H1 (cell line): Measurements from ENCODE around the gene LRRFIP1. TPM values are rescaled to one million over a fixed set of nuclear protein-coding genes. Genes with fewer than 3 reads are reported as not detected.

Experiments used
- CTCF ChIA-PET: fragments of 300-600 bp; sonication (Branson Sonifier 250); formaldehyde crosslinking; loops from one replicate; lab custom pipeline; 2021; ENCODE audit not compliant: partially characterized antibody; lab: Charles Lee
- POLR2A ChIA-PET: fragments of 300-600 bp; sonication (Branson Sonifier 250); formaldehyde crosslinking; loops from one replicate; lab custom pipeline; 2021; ENCODE audit warnings: inconsistent platforms; ENCODE audit not compliant: partially characterized antibody; lab: Charles Lee
- DNase-seq, 2 experiments: peaks; one replicate each; pipeline versions ENCODE4 v3.0.0 to v3.0.0-alpha.2; 2010 to 2022; ENCODE audit warnings: low spot score in 2 of 2, low read depth in 1 of 2, mixed read lengths in 1 of 2
- FAIRE-seq: peaks from 2 replicates; lab custom pipeline; 2011; peaks lifted over from hg19 to GRCh38; lab: Jason Lieb, UNC
- H2AFZ ChIP-seq: 2 replicates; pipeline ENCODE4 v1.8.1; 2012; ENCODE audit warnings: low read length, inconsistent platforms
- H2AK5ac ChIP-seq: 2 replicates; pipeline ENCODE4 v1.6.1; 2013; ENCODE audit warnings: low read depth, low read length
- H2BK120ac ChIP-seq: replicated peaks from 2 replicates; pipeline ENCODE3; 2013; ENCODE audit warnings: low read depth, low read length, inconsistent platforms
- H2BK12ac ChIP-seq: 2 replicates; pipeline ENCODE4 v1.6.1; 2013; ENCODE audit warnings: low read depth, low read length
- H2BK15ac ChIP-seq: 2 replicates; pipeline ENCODE4 v1.6.1; 2013; ENCODE audit warnings: low read length
- H2BK20ac ChIP-seq: 2 replicates; pipeline ENCODE4 v1.6.1; 2013; ENCODE audit warnings: low read length
- H2BK5ac ChIP-seq: 2 replicates; pipeline ENCODE4 v1.6.1; 2013; ENCODE audit warnings: low read depth, low read length
- H3K14ac ChIP-seq: 2 replicates; pipeline ENCODE4 v1.6.1; 2013; ENCODE audit warnings: inconsistent platforms; ENCODE audit not compliant: insufficient read length
- H3K18ac ChIP-seq: 2 replicates; pipeline ENCODE4 v1.6.1; 2013; ENCODE audit warnings: low read length; ENCODE audit errors: extremely low read depth
- H3K23ac ChIP-seq: 2 replicates; pipeline ENCODE4 v1.6.1; 2013; ENCODE audit warnings: inconsistent platforms; ENCODE audit not compliant: insufficient read length
- H3K23me2 ChIP-seq: 2 replicates; pipeline ENCODE4 v1.6.1; 2013; ENCODE audit warnings: low read depth, low read length
- H3K27ac ChIP-seq: 2 replicates; pipeline ENCODE4 v1.6.1; 2011; ENCODE audit warnings: low read depth, low read length, inconsistent platforms
- H3K27me3 ChIP-seq, 4 experiments: replicated peaks in 1 of 4; 1 replicate in 1 of 4; 2 replicates in 3 of 4; pipeline versions ENCODE4 v1.6.1 to v1.8.1; 2011 to 2013; ENCODE audit warnings: low read length in 3 of 4, mild to moderate bottlenecking in 3 of 4, inconsistent platforms in 2 of 4, mixed read lengths in 2 of 4, moderate library complexity in 1 of 4; ENCODE audit not compliant: control insufficient read depth in 3 of 4, insufficient read depth in 3 of 4; ENCODE audit errors: extremely low read depth in 1 of 4
- H3K36me3 ChIP-seq, 4 experiments: 2 replicates each; pipeline versions ENCODE4 v1.6.1 to v1.8.1; 2011 to 2013; ENCODE audit warnings: mild to moderate bottlenecking in 4 of 4, low read length in 3 of 4, moderate library complexity in 2 of 4, control low read depth in 1 of 4, inconsistent platforms in 1 of 4; ENCODE audit not compliant: insufficient read depth in 4 of 4, control insufficient read depth in 2 of 4
- H3K4ac ChIP-seq: replicated peaks from 2 replicates; pipeline ENCODE3; 2013; ENCODE audit warnings: low read length, low read depth, mixed read lengths, inconsistent platforms; ENCODE audit not compliant: insufficient read length
- H3K4me1 ChIP-seq, 4 experiments: replicated peaks in 1 of 4; 1 replicate in 1 of 4; 2 replicates in 3 of 4; pipeline versions ENCODE4 v1.6.1 to v1.8.1; 2011 to 2013; ENCODE audit warnings: low read length in 3 of 4, inconsistent platforms in 2 of 4, mixed read lengths in 1 of 4; ENCODE audit not compliant: insufficient read depth in 4 of 4, control insufficient read depth in 3 of 4
- H3K4me2 ChIP-seq, 2 experiments: 2 replicates each; pipeline versions ENCODE4 v1.6.1 to v1.8.1; 2011 to 2013; ENCODE audit warnings: low read depth in 2 of 2, low read length in 2 of 2, control low read depth in 1 of 2, inconsistent platforms in 1 of 2, mild to moderate bottlenecking in 1 of 2; ENCODE audit not compliant: insufficient read depth in 1 of 2
- H3K4me3 ChIP-seq, 4 experiments: fragments of 200-600, 300-600 bp in 1 of 4; sonication (generic), shearing (Covaris generic), sonication (Bioruptor Twin) in 1 of 4; 2 replicates each; pipeline versions ENCODE4 v1.5.1 to v1.8.1; 2011 to 2016; ENCODE audit warnings: low read length in 4 of 4, low read depth in 3 of 4, control low read depth in 2 of 4, inconsistent platforms in 2 of 4, mild to moderate bottlenecking in 2 of 4, mixed read lengths in 1 of 4, moderate library complexity in 1 of 4; ENCODE audit not compliant: insufficient read depth in 2 of 4; ENCODE audit errors: extremely low read depth in 1 of 4
- H3K56ac ChIP-seq: replicated peaks from 2 replicates; pipeline ENCODE3; 2013; ENCODE audit warnings: low read depth, mild to moderate bottlenecking, mixed read lengths, low read length, inconsistent platforms; ENCODE audit not compliant: insufficient read length
- H3K79me1 ChIP-seq: 2 replicates; pipeline ENCODE4 v1.6.1; 2013; ENCODE audit warnings: low read depth, low read length, control low read depth
- H3K79me2 ChIP-seq, 2 experiments: 2 replicates each; pipeline versions ENCODE4 v1.6.1 to v1.8.1; 2012 to 2013; ENCODE audit warnings: low read length in 2 of 2, mild to moderate bottlenecking in 2 of 2, inconsistent platforms in 1 of 2; ENCODE audit not compliant: insufficient read depth in 2 of 2, control insufficient read depth in 1 of 2
- H3K9ac ChIP-seq, 4 experiments: replicated peaks in 1 of 4; 1 replicate in 1 of 4; 2 replicates in 3 of 4; pipeline versions ENCODE4 v1.6.1 to v1.8.1; 2011 to 2013; ENCODE audit warnings: low read depth in 3 of 4, low read length in 3 of 4, control low read depth in 2 of 4, mild to moderate bottlenecking in 2 of 4, moderate library complexity in 2 of 4, inconsistent platforms in 1 of 4; ENCODE audit errors: extremely low read depth in 1 of 4
- H3K9me3 ChIP-seq, 2 experiments: 2 replicates each; pipeline versions ENCODE4 v1.6.1 to v1.8.1; 2012 to 2013; ENCODE audit warnings: mild to moderate bottlenecking in 2 of 2, moderate library complexity in 2 of 2, control low read depth in 1 of 2, inconsistent platforms in 1 of 2, low read depth in 1 of 2, low read length in 1 of 2, mixed read lengths in 1 of 2; ENCODE audit not compliant: insufficient read depth in 2 of 2
- H4K20me1 ChIP-seq, 2 experiments: replicated peaks in 1 of 2; 2 replicates each; pipeline versions ENCODE3 to v1.8.1; 2011 to 2013; ENCODE audit warnings: inconsistent platforms in 2 of 2, low read length in 2 of 2, mild to moderate bottlenecking in 1 of 2; ENCODE audit not compliant: insufficient read depth in 2 of 2, control insufficient read depth in 1 of 2
- H4K5ac ChIP-seq: 2 replicates; pipeline ENCODE4 v1.6.1; 2013; ENCODE audit warnings: low read length, low read depth, mixed read lengths, inconsistent platforms; ENCODE audit not compliant: insufficient read length
- H4K8ac ChIP-seq: 2 replicates; pipeline ENCODE4 v1.8.0; 2013; ENCODE audit warnings: mild to moderate bottlenecking, moderate library complexity, low read length, inconsistent platforms; ENCODE audit not compliant: insufficient read depth; ENCODE audit errors: extremely low read depth
- H4K91ac ChIP-seq: replicated peaks from 2 replicates; pipeline ENCODE3; 2013; ENCODE audit warnings: low read length, mixed read lengths, inconsistent platforms; ENCODE audit not compliant: insufficient read length
- ASH2L ChIP-seq: fragments of 200-600, 300-600 bp; sonication (generic); IDR thresholded peaks from one replicate; pipeline ENCODE4 v1.7.1; 2017; ENCODE audit warnings: low read length
- BACH1 ChIP-seq: IDR thresholded peaks from 2 replicates; pipeline ENCODE4 v1.6.1; 2012; ENCODE audit warnings: low read length, improper control_type of control experiment
- CHD1 ChIP-seq: IDR thresholded peaks from 2 replicates; pipeline ENCODE4 v1.6.1; 2012; ENCODE audit warnings: low read depth, low read length, improper control_type of control experiment
- E2F6 ChIP-seq: IDR thresholded peaks from 2 replicates; pipeline ENCODE4 v1.6.1; 2012; ENCODE audit warnings: inconsistent platforms
- GTF2F1 ChIP-seq: IDR thresholded peaks from 2 replicates; pipeline ENCODE4 v1.6.1; 2012; ENCODE audit warnings: low read depth, low read length, improper control_type of control experiment, borderline replicate concordance
- JUND ChIP-seq: IDR thresholded peaks from 2 replicates; pipeline ENCODE4 v1.6.1; 2011; ENCODE audit warnings: mild to moderate bottlenecking, improper control_type of control experiment, low read length
- KDM5A ChIP-seq: fragments of 200-600 bp; IDR thresholded peaks from 2 replicates; pipeline ENCODE4 v1.7.1; 2012; ENCODE audit warnings: mild to moderate bottlenecking, low read length, inconsistent platforms, mixed read lengths
- MAX ChIP-seq: IDR thresholded peaks from 2 replicates; pipeline ENCODE4 v1.6.1; 2012; ENCODE audit warnings: inconsistent platforms
- POU5F1 ChIP-seq: IDR thresholded peaks from 2 replicates; pipeline ENCODE4 v1.6.1; 2011; ENCODE audit warnings: low read depth, mild to moderate bottlenecking, low read length, moderate library complexity
- RNF2 ChIP-seq: fragments of 200-900, 300-1000 bp; sonication (generic); IDR thresholded peaks from 2 replicates; pipeline ENCODE4 v1.7.1; 2016; ENCODE audit warnings: borderline replicate concordance, low read depth, mild to moderate bottlenecking, antibody characterized with exemption, low read length; ENCODE audit not compliant: poor library complexity, severe bottlenecking; ENCODE audit errors: missing control alignments
- SIN3A ChIP-seq, 2 experiments: IDR thresholded peaks in 1 of 2; conservative IDR thresholded peaks in 1 of 2; 2 replicates each; pipeline ENCODE4 v1.6.1; 2011 to 2012; ENCODE audit warnings: low read length in 2 of 2, improper control_type of control experiment in 1 of 2, low read depth in 1 of 2, mild to moderate bottlenecking in 1 of 2
- SUZ12 ChIP-seq: fragments of 200-600 bp; sonication (generic); IDR thresholded peaks from 2 replicates; pipeline ENCODE4 v1.6.1; 2012; ENCODE audit warnings: mild to moderate bottlenecking, inconsistent platforms, low read length, moderate library complexity, mixed read lengths
- TAF7 ChIP-seq: optimal IDR thresholded peaks from 2 replicates; pipeline ENCODE3; 2011; ENCODE audit warnings: low read depth, mild to moderate bottlenecking, inconsistent platforms, low read length, moderate library complexity, borderline replicate concordance
- TCF12 ChIP-seq: IDR thresholded peaks from 2 replicates; pipeline ENCODE4 v1.6.1; 2011; ENCODE audit warnings: low read depth, mild to moderate bottlenecking, low read length
- WGBS, 2 experiments: shearing (Covaris generic) in 1 of 2; methylation state at CpG; one replicate each; pipeline versions ENCODE4 v1.1.6 to v1.1.7; 2013 to 2015; ENCODE audit warnings: low lambda C conversion rate in 2 of 2, mixed read lengths in 2 of 2, inconsistent platforms in 1 of 2, low coverage in 1 of 2, missing lambda C conversion rate in 1 of 2; ENCODE audit not compliant: insufficient replicate concordance in 2 of 2, insufficient coverage in 1 of 2, insufficient read length in 1 of 2; ENCODE audit errors: extremely low coverage in 1 of 2, missing lambda C conversion rate in 1 of 2; 5-methylcytosine and 5-hydroxymethylcytosine counted together
- polyA plus RNA-seq, 7 experiments: library from polyadenylated mRNA; depleted of rRNA in 3 of 7; stranded (reverse) in 5 of 7; unstranded in 2 of 7; fragments of >200 nt in 5 of 7; fragments of 200-250 nt in 2 of 7; gene quantifications; 1 replicate in 5 of 7; 2 replicates in 1 of 7; 4 replicates in 1 of 7; pipeline versions ENCODE4 v1.2.1 to v1.2.3, GENCODE V29; 2011 to 2013; ENCODE audit warnings: missing spikeins in 2 of 7, mixed read lengths in 2 of 7
- total RNA-seq: library from RNA; stranded (reverse); fragmentation: NEBNext Ultra II Directional; extraction: Animal tissue kit (Norgen Biotek cat#: 25700); gene quantifications from 2 replicates; pipeline ENCODE4 v1.2.1, GENCODE V29; 2021

Gene LRRFIP1
- total and polyA plus RNA-seq, 2 of the 8 experiments (the other 6 are each of a cell fraction or from before 2014, with no cell fraction given): 12.1 to 75.8 TPM

GRCh38 chr2:237669283-237669627, 41.9 kb downstream of the LRRFIP1 start:
- Histone ChIP-seq H2BK5ac (no peak overlapping the region), H3K79me1 (peaks cover 3% of the 10 kb centered on the region; the same call in 1 of the 2 replicates), H3K23me2 (no peaks in the 10 kb centered on the region), H4K8ac (no peak overlapping the region), H3K14ac (no peak overlapping the region), H3K79me2 (no peaks in the 10 kb centered on the region), H3K23ac (no peak overlapping the region), H3K27ac (no peak overlapping the region), H3K9me3 (no peaks in the 10 kb centered on the region), H3K4me2 (no peak overlapping the region), H4K5ac (no peak overlapping the region), H2AFZ (no peak overlapping the region), H3K4ac (no peak overlapping the region), H2BK20ac (no peak overlapping the region), H3K36me3 (no peaks in the 10 kb centered on the region), H3K4me3 (no peak overlapping the region), H3K56ac (no peak overlapping the region), H2AK5ac (no peak overlapping the region), H2BK15ac (no peak overlapping the region), H3K4me1 (peaks cover 8 to 23% (median 13%) of the 10 kb centered on the region in 4 experiments), H2BK120ac (no peak overlapping the region), H4K91ac (no peak overlapping the region), H3K27me3 (no peaks in the 10 kb centered on the region), H4K20me1 (peaks cover 0 to 4% of the 10 kb centered on the region in 2 experiments), H2BK12ac (no peak overlapping the region), H3K9ac (no peak overlapping the region), H3K18ac (no peak overlapping the region)
- ChIA-PET CTCF (interaction anchor here (0.6 to 9.6 kb wide), 8 partner anchors 14 to 226 kb away, joined by 3 to 130 read pairs (median 6); no protein-coding TSS in a partner anchor), POLR2A (interaction anchor here (1.2 kb wide), 1 partner anchor 22 kb away, joined by 3 read pairs; no protein-coding TSS in a partner anchor)
- FAIRE-seq (no peak), DNase-seq (no peak)
- WGBS, 2 experiments: 90% methylated on average over 3 of the region's 3 CpGs; no CpG with 5 or more reads in 1 of the 2 experiments
- TF ChIP-seq TAF7 (no peak), RNF2 (no peak), CHD1 (no peak), ASH2L (no peak), MAX (no peak), KDM5A (no peak), GTF2F1 (no peak), E2F6 (no peak), SUZ12 (no peak), BACH1 (no peak), POU5F1 (no peak), SIN3A (conservative IDR thresholded peaks at IDR 0.05 in 1 of 2, IDR thresholded peaks at IDR 0.05 in 1 of 2; ENCODE audit: low read depth in 1 of 2, low read length in 2 of 2) (no peak), JUND (no peak), TCF12 (no peak)
